Measurements from ENCODE around the gene MADD.
A peak's percentile ranks its signal among the peaks of the same experiment; 100 is the strongest.

The MADD gene

GRCh38 chr11:47269829-47270305, at the start of gene MADD:
Gene MADD, plus strand, starts transcription at chr11:47270133.
- peak; percentile 87 for DNase-seq (ENCODE audit: low read depth)

- DNase-seq (ENCODE audit: low read depth), result no peak
These were observed 49.5 kb upstream of the MADD start for GRCh38 chr11:47220401-47220821.

- DNase-seq (ENCODE audit: low read depth), result no peak
These were observed 47.2 kb upstream of the MADD start for GRCh38 chr11:47222696-47223095.

- DNase-seq (ENCODE audit: low read depth), result no peak
These were observed 44.2 kb upstream of the MADD start for GRCh38 chr11:47225552-47226400.

GRCh38 chr11:47229161-47229560, 40.8 kb upstream of the MADD start:
- no peak for DNase-seq (ENCODE audit: low read depth)

- no peak for DNase-seq (ENCODE audit: low read depth)
These were observed 36.9 kb upstream of the MADD start for GRCh38 chr11:47233051-47233450.

- no peak for DNase-seq (ENCODE audit: low read depth)
These were observed 35.8 kb upstream of the MADD start for GRCh38 chr11:47233989-47234668.

GRCh38 chr11:47234669-47235100, 35.2 kb upstream of the MADD start:
- peak; percentile 25 for DNase-seq (ENCODE audit: low read depth)

- no peak for DNase-seq (ENCODE audit: low read depth)
These were observed 34.8 kb upstream of the MADD start for GRCh38 chr11:47235163-47235562.

GRCh38 chr11:47236482-47236881, 33.5 kb upstream of the MADD start:
- no peak for DNase-seq (ENCODE audit: low read depth)

GRCh38 chr11:47239852-47240251, 30.1 kb upstream of the MADD start:
- DNase-seq (ENCODE audit: low read depth), result no peak

- DNase-seq (ENCODE audit: low read depth), result no peak
These were observed 28.1 kb upstream of the MADD start for GRCh38 chr11:47241841-47242301.

- no peak for DNase-seq (ENCODE audit: low read depth)
These were observed 27.2 kb upstream of the MADD start for GRCh38 chr11:47242596-47243192.

- no peak for DNase-seq (ENCODE audit: low read depth)
These were observed 26.5 kb upstream of the MADD start for GRCh38 chr11:47243454-47243853.

GRCh38 chr11:47244448-47245350, 25.2 kb upstream of the MADD start:
- no peak for DNase-seq (ENCODE audit: low read depth)

GRCh38 chr11:47245611-47246357, 24.1 kb upstream of the MADD start:
- no peak for DNase-seq (ENCODE audit: low read depth)

- no peak for DNase-seq (ENCODE audit: low read depth)
These were observed 22.4 kb upstream of the MADD start for GRCh38 chr11:47247502-47247901.

- DNase-seq (ENCODE audit: low read depth), result no peak
These were observed 21.6 kb upstream of the MADD start for GRCh38 chr11:47248304-47248663.

GRCh38 chr11:47248664-47249377, 21.1 kb upstream of the MADD start, which contains the start of gene ACP2:
Gene ACP2, minus strand, starts transcription at chr11:47248814. Its CDS starts 25 bp downstream, at chr11:47248789.
- DNase-seq (ENCODE audit: low read depth), result peak; percentile 83

GRCh38 chr11:47249378-47249715, 20.6 kb upstream of the MADD start:
- no peak for DNase-seq (ENCODE audit: low read depth)

All from activated T-cell treated with anti-CD3 and anti-CD28 coated beads for 24 hours (primary cell).